OCI-LY3 (cell line): Measurements from ENCODE around the gene FAM3A.

Experiments
- H2AFZ ChIP-seq: fragments of 200-600, 300-600 bp; shearing (Covaris generic); 2 replicates; pipeline ENCODE4 v1.6.0; 2014; ENCODE audit warnings: antibody characterized with exemption, low read depth, low read length
- H3K27ac ChIP-seq: fragments of 200-600, 300-600 bp; sonication (generic); 2 replicates; pipeline ENCODE4 v1.5.1; 2014; ENCODE audit warnings: mild to moderate bottlenecking, low read length, moderate library complexity, mixed read lengths
- H3K27me3 ChIP-seq: fragments of 200-600, 300-600 bp; sonication (generic); 2 replicates; pipeline ENCODE4 v1.6.1; 2014; ENCODE audit warnings: low read depth, low read length, mixed read lengths
- H3K36me3 ChIP-seq: fragments of 200-600, 300-600 bp; sonication (generic); replicated peaks from 2 replicates; pipeline ENCODE3; 2014; ENCODE audit warnings: low read depth, low read length, mixed read lengths
- H3K4me1 ChIP-seq: fragments of 300-600, 200-600 bp; sonication (generic); 2 replicates; pipeline ENCODE4 v1.6.1; 2014; ENCODE audit warnings: low read length, mixed read lengths
- H3K4me2 ChIP-seq: fragments of 200-600, 300-600 bp; sonication (generic); 2 replicates; pipeline ENCODE4 v1.6.1; 2014; ENCODE audit warnings: low read length, mixed read lengths
- H3K4me3 ChIP-seq: fragments of 300-600, 200-600 bp; sonication (generic); 2 replicates; pipeline ENCODE4 v1.5.1; 2014; ENCODE audit warnings: antibody characterized with exemption, mild to moderate bottlenecking, low read length, moderate library complexity
- H3K79me2 ChIP-seq: fragments of 300-600, 200-600 bp; shearing (Covaris generic); 2 replicates; pipeline ENCODE4 v1.6.1; 2014; ENCODE audit warnings: mild to moderate bottlenecking, low read length, mixed read lengths
- H3K9ac ChIP-seq: fragments of 300-600, 200-600 bp; shearing (Covaris generic); 2 replicates; pipeline ENCODE4 v1.6.0; 2014; ENCODE audit warnings: mild to moderate bottlenecking, low read length, moderate library complexity
- H3K9me3 ChIP-seq: fragments of 200-600, 300-600 bp; shearing (Covaris generic); 2 replicates; pipeline ENCODE4 v1.6.1; 2014; ENCODE audit warnings: low read length, mixed read lengths; ENCODE audit not compliant: insufficient read depth
- H4K20me1 ChIP-seq: fragments of 200-600, 300-600 bp; sonication (generic); 2 replicates; pipeline ENCODE4 v1.6.1; 2016; ENCODE audit warnings: low read length, mixed read lengths; ENCODE audit not compliant: insufficient read depth
- EZH2phosphoT487 ChIP-seq: fragments of 200-600 bp; shearing (Covaris generic); IDR thresholded peaks from 2 replicates; pipeline ENCODE4 v1.6.1; 2018; ENCODE audit warnings: antibody characterized with exemption, mixed run types, low read depth
- TF ChIP-seq, protein P1 (sequence below): fragments of 200-600, 300-600 bp; sonication (generic); IDR thresholded peaks from 2 replicates; pipeline ENCODE4 v1.5.1; 2014; ENCODE audit warnings: antibody characterized with exemption, low read length, low read depth

The FAM3A gene

GRCh38 chrX:154482786-154483185 is 33.2 kb downstream of the FAM3A start:
- no peaks in the 10 kb centered on the region for H4K20me1 ChIP-seq
- no peaks in the 10 kb centered on the region for H3K27me3 ChIP-seq
- H2AFZ ChIP-seq: no peak overlapping the region
- TF ChIP-seq EZH2phosphoT487: no peak
- TF ChIP-seq, protein P1, sequence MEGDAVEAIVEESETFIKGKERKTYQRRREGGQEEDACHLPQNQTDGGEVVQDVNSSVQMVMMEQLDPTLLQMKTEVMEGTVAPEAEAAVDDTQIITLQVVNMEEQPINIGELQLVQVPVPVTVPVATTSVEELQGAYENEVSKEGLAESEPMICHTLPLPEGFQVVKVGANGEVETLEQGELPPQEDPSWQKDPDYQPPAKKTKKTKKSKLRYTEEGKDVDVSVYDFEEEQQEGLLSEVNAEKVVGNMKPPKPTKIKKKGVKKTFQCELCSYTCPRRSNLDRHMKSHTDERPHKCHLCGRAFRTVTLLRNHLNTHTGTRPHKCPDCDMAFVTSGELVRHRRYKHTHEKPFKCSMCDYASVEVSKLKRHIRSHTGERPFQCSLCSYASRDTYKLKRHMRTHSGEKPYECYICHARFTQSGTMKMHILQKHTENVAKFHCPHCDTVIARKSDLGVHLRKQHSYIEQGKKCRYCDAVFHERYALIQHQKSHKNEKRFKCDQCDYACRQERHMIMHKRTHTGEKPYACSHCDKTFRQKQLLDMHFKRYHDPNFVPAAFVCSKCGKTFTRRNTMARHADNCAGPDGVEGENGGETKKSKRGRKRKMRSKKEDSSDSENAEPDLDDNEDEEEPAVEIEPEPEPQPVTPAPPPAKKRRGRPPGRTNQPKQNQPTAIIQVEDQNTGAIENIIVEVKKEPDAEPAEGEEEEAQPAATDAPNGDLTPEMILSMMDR: no peak
- H3K4me2 ChIP-seq: no peak overlapping the region
- no peak overlapping the region for H3K4me3 ChIP-seq
- H3K4me1 ChIP-seq: peaks cover 28% of the 10 kb centered on the region
- peaks cover 20% of the 10 kb centered on the region for H3K36me3 ChIP-seq
- H3K79me2 ChIP-seq: peaks cover 26% of the 10 kb centered on the region
- H3K27ac ChIP-seq: peak overlapping the region; percentile 71
- no peaks in the 10 kb centered on the region for H3K9me3 ChIP-seq
- no peak overlapping the region for H3K9ac ChIP-seq

GRCh38 chrX:154481911-154482601 is 34.0 kb downstream of the FAM3A start:
- H3K27me3 ChIP-seq: no peaks in the 10 kb centered on the region

GRCh38 chrX:154481195-154481594 is 34.8 kb downstream of the FAM3A start:
- H3K4me1 ChIP-seq: peaks cover 28% of the 10 kb centered on the region
- no peaks in the 10 kb centered on the region for H4K20me1 ChIP-seq
- peak overlapping the region; percentile 47 for H3K9ac ChIP-seq
- TF ChIP-seq, protein P1: no peak
- TF ChIP-seq EZH2phosphoT487: no peak
- peaks cover 19% of the 10 kb centered on the region for H3K36me3 ChIP-seq
- H3K27ac ChIP-seq: peak overlapping the region; percentile 71; the same call in 1 of the 2 replicates
- H3K9me3 ChIP-seq: no peaks in the 10 kb centered on the region
- H3K79me2 ChIP-seq: peaks cover 24% of the 10 kb centered on the region
- peak overlapping the region; percentile 46 for H3K4me2 ChIP-seq
- no peak overlapping the region for H2AFZ ChIP-seq
- peak overlapping the region; percentile 44; the same call in 1 of the 2 replicates for H3K4me3 ChIP-seq
- no peaks in the 10 kb centered on the region for H3K27me3 ChIP-seq

More at GRCh38 chrX:154481911-154482601, 34.0 kb downstream of the FAM3A start:
- TF ChIP-seq, protein P1: no peak
- TF ChIP-seq EZH2phosphoT487: no peak
- H3K27ac ChIP-seq: peak overlapping the region; percentile 71
- peak overlapping the region; percentile 46 for H3K4me2 ChIP-seq
- peak overlapping the region; percentile 47; the same call in 1 of the 2 replicates for H3K9ac ChIP-seq
- no peaks in the 10 kb centered on the region for H3K9me3 ChIP-seq
- peaks cover 19% of the 10 kb centered on the region for H3K36me3 ChIP-seq
- H2AFZ ChIP-seq: peak overlapping the region; percentile 28
- peaks cover 26% of the 10 kb centered on the region for H3K79me2 ChIP-seq
- peak overlapping the region; percentile 44 for H3K4me3 ChIP-seq
- H4K20me1 ChIP-seq: no peaks in the 10 kb centered on the region
- H3K4me1 ChIP-seq: peaks cover 28% of the 10 kb centered on the region

- TF ChIP-seq EZH2phosphoT487: no peak
- TF ChIP-seq, protein P1: no peak
- Histone ChIP-seq H3K79me2 (0 out of 2 replicates have a peak, but pooled peaks cover 2% of the 10 kb centered on the region), H3K27me3 (no peaks in the 10 kb centered on the region), H3K4me2 (peak within 1 kb of the TSS; percentile 99), H3K4me3 (peak within 1 kb of the TSS; percentile 95), H3K4me1 (peaks cover 24% of the 10 kb centered on the region), H3K9me3 (no peaks in the 10 kb centered on the region), H4K20me1 (no peaks in the 10 kb centered on the region), H3K36me3 (peaks cover 4% of the 10 kb centered on the region), H2AFZ (peak within 1 kb of the TSS; percentile 87; the same call in 1 of the 2 replicates), H3K9ac (peak within 1 kb of the TSS; percentile 83), H3K27ac (peak within 1 kb of the TSS; percentile 87)
These were observed 37.1 kb downstream of the FAM3A start, which contains the start of gene LAGE3 for GRCh38 chrX:154478728-154479622. LAGE3 (minus strand) TSS chrX:154479281; CDS start chrX:154478915, 366 bp downstream.
